ENCODE data around the gene KCP.

Gene KCP

DNA sequence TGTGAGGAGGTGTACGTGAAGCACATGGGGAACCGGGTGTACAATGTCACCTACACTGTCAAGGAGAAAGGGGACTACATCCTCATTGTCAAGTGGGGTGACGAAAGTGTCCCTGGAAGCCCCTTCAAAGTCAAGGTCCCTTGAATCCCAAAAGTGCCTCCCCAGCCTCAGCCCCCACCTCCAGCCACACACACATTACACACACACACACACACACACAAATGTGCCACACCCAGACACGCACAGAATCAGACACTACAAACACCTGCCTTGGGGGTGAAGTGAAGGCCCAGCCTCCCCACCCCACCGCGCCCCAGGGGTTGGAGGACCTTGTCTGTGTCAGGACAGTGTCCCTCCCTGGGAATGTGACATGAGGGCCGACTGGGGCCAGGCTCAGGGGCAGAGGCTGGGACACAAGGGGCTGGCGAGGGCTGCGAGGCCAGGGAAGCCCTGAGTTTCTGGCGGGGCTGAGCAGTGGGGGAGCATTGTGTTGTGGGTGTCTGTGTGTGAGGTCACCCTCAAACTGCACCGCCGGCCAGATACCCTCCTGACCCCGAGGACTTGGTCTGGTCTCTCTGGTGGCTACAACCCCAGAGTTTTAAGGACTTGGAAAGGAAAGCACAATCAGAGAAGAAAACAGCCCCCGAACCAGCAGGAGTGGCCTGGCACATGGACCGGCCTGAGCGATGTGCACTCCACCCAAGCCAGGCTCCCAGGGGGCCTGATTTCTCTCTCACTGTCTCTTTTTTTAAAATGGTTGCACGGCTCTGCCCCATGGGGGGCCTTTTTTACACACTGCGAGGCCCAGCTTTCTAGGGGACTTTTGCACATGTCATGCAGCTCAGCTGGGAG, 51.9 kb downstream of the KCP start:
- DNase-seq (ENCODE audit: low spot score), result no peak

DNA sequence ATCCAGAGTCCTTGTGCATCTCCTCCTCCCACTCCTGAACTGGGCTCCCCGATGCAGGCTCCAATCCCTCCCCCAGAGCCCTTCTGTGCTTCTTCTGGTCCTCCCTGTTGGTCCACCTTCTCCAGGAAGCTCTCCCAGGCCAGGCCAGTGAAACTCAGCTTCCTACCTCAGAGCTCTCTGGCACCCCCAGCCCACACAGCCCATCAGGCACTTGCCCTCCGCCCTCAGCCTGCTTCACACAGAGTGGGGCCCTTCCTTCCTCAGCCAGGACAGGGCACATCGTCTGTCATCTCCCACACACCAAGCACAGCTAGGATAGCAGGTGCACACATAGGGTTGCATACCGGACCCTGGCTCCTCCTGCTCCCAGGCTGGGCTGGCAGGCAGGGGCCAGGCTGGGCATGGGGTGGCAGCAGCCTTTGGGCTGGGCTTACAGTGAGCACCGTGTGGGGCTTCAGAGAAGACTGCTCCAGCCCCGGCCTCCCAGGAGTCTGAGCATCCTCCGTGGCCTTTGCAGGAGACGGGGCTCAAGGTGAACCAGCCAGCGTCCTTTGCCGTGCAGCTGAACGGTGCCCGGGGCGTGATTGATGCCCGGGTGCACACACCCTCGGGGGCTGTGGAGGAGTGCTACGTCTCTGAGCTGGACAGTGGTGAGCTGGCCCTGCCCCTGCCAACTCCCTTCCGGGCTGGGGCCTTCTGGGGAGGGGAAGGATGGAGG, 54.3 kb downstream of the KCP start:
- DNase-seq (ENCODE audit: low spot score), result no peak

DNA sequence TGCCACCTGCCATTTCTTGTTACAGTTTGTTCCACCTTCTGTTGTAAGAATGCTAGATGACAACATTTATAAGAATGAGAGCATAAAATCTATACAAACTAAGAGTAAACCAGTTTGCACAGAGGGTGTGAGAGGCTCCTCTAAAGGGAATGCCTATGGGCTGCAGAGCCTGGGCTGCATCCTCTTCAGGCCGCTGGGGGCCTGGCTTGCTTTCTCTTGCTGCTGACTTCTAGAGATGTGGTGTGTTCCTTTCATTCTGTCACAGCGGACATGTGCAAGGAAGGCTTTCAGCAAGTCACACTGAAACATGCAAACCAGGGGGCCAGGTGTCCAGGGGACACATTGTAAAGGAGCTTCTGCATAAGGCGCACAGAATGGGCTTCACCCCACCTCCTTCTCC, 55.0 kb downstream of the KCP start:
- no peak for DNase-seq (ENCODE audit: low spot score)

- no peak for DNase-seq (ENCODE audit: low spot score)
Observed at GRCh38 chr7:128854396-128854795, 56.1 kb downstream of the KCP start.

DNA sequence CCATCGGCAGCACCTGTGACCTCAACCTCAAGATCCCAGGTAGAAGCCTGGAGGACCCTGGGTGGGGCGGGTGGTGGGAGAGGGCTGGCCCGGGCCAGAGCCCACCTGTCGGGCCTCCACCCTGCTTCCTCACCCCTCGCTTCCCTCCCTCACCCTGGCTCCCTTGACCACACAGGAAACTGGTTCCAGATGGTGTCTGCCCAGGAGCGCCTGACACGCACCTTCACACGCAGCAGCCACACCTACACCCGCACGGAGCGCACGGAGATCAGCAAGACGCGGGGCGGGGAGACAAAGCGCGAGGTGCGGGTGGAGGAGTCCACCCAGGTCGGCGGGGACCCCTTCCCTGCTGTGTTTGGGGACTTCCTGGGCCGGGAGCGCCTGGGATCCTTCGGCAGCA, 56.7 kb downstream of the KCP start:
- no peak for DNase-seq (ENCODE audit: low spot score)

GRCh38 chr7:128852537-128853254, 57.8 kb downstream of the KCP start:
- no peak for DNase-seq (ENCODE audit: low spot score)

DNA sequence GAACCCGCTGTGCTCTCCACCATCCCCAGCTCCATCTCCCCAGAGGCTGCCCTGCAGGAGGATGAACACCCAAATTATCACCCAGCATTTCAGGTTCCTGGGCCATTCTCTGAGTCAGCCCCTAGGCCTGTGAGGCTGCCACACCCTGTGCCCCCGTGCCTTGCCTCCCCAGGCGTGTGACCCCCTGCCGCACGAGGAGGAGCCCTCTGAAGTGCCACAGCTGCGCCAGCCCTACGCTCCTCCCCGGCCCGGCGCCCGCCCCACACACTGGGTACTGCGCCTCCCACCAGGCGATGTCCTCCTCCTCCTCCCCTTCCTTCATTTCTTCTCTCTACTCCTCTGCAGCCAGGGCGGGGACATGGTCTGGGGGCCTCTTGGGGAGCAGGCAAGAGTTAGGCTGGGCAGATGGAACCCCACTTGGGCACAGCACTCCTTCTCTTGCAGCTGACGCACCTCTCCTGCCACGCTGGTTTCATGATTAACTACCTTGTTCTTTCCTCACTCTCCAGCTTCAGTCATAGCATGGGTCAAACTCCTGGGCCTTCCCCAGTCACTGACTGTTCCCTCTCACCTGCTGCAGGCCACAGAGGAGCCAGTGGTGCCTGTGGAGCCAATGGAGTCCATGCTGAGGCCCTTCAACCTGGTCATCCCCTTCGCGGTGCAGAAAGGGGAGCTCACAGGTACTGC, 60.6 kb downstream of the KCP start:
- DNase-seq (ENCODE audit: low spot score), result no peak

DNA sequence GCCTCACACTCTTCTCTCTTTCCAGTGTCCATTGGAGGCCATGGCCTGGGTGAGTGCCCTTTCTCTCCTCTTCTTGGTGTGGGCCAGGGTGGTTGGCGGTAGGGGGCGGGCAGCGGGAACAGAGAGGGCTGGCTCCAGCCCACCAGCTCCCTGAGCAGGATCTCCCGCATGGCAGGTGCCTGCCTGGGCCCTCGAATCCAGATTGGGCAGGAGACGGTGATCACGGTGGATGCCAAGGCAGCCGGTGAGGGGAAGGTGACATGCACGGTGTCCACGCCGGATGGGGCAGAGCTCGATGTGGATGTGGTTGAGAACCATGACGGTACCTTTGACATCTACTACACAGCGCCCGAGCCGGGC, 61.4 kb downstream of the KCP start:
- no peak for DNase-seq (ENCODE audit: low spot score)

DNA sequence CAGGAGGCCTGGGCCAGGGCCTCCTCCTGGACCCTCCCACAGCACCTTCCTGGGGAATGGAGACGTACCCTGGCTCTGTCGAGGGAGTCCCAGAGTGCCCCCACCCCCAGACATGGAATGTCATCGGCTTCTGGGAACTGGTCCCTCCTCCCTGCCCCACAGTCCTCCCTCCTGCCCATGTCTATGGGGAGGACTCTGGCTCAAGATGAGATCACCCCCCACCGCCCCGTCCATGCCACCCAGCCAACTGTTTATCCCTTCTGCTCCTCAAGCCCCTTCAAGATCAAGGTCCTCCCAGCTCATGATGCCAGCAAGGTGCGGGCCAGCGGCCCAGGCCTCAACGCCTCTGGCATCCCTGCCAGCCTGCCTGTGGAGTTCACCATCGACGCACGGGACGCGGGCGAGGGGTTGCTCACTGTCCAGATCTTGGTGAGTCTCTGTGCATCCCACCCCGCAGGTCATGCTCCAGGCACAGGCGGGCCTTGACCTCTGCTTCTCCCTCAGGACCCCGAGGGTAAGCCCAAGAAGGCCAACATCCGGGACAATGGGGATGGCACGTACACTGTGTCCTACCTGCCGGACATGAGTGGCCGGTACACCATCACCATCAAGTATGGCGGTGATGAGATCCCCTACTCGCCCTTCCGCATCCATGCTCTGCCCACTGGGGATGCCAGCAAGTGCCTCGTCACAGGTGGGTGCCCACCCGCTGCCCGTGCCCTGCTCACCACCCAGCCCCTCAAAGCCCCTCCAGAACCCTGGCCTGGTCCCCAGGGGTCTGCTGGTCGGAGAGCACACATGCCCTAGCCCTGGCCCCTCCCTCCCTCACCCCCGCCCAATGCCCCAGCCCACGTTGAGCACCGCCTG, 62.0 kb downstream of the KCP start:
- DNase-seq (ENCODE audit: low spot score), result no peak

GRCh38 chr7:128847721-128848211, 62.7 kb downstream of the KCP start:
- DNase-seq (ENCODE audit: low spot score), result no peak

- no peak for DNase-seq (ENCODE audit: low spot score)
Observed at GRCh38 chr7:128846781-128847444, 63.6 kb downstream of the KCP start.

DNA sequence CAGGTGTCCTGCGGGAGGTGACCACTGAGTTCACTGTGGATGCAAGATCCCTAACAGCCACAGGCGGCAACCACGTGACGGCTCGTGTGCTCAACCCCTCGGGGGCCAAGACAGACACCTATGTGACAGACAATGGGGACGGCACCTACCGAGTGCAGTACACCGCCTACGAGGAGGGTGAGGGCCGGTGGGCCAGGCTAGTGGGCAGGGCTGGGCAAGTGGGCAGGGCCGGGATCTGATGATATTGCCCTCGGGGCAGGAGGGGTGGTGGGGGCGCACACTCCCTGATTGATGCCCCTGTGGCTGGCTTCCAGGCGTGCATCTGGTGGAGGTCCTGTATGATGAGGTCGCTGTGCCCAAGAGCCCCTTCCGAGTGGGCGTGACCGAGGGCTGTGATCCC, 64.5 kb downstream of the KCP start:
- no peak for DNase-seq (ENCODE audit: low spot score)

DNA sequence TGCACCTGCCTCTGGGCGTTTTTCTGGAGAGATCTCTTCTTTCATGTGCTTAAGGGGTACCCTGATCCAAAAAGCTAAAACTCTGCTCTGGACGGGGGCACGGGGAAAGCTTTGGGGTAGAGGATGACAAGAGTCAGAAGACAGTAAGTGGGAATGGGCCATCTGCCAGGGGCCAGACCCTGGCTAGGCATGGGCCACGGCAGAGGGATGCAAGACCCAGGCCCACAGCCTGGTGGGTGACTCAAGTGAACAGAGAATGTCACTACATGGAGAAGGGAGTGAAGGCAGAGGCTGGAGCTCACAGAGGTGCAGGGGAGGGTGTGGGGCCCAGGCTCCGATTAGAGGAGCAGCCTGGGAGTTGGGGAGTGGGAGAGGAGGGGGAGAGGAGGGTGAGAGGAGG, 65.0 kb downstream of the KCP start:
- no peak for DNase-seq (ENCODE audit: low spot score)

DNA sequence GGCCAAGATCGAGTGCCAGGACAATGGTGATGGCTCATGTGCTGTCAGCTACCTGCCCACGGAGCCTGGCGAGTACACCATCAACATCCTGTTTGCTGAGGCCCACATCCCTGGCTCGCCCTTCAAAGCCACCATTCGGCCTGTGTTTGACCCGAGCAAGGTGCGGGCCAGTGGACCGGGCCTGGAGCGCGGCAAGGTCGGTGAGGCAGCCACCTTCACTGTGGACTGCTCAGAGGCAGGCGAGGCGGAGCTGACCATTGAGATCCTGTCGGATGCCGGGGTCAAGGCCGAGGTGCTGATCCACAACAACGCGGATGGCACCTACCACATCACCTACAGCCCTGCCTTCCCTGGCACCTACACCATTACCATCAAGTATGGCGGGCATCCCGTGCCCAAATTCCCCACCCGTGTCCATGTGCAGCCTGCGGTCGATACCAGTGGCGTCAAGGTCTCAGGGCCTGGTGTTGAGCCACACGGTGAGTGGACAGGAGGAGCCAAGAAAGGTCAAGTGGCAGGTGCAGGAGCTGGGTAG, 65.7 kb downstream of the KCP start:
- DNase-seq (ENCODE audit: low spot score), result no peak

DNA sequence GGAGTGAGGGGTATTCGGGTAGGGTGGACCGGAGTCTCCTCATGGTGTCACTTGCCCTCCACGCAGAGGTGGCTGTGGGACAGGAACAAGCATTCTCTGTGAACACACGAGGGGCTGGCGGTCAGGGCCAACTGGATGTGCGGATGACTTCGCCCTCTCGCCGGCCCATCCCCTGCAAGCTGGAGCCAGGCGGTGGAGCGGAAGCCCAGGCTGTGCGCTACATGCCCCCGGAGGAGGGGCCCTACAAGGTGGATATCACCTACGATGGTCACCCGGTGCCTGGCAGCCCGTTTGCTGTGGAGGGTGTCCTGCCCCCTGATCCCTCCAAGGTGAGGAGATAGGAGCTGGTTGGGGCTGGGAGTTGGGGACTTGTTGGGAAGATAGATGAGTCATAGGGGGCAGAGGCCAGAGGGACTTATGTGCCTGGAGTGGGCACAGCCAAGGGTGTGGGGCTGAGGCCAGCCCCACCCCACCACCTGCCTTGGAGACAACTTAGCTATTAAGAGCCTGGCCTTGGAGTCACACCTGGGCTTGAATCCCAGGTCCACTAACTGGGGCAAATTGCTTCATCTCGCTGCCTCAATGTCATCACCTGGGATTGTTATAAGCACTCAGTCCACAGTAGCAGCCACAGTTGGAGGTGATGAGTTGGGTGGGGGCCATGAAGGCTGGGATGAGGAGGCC, 66.4 kb downstream of the KCP start:
- no peak for DNase-seq (ENCODE audit: low spot score)

DNA sequence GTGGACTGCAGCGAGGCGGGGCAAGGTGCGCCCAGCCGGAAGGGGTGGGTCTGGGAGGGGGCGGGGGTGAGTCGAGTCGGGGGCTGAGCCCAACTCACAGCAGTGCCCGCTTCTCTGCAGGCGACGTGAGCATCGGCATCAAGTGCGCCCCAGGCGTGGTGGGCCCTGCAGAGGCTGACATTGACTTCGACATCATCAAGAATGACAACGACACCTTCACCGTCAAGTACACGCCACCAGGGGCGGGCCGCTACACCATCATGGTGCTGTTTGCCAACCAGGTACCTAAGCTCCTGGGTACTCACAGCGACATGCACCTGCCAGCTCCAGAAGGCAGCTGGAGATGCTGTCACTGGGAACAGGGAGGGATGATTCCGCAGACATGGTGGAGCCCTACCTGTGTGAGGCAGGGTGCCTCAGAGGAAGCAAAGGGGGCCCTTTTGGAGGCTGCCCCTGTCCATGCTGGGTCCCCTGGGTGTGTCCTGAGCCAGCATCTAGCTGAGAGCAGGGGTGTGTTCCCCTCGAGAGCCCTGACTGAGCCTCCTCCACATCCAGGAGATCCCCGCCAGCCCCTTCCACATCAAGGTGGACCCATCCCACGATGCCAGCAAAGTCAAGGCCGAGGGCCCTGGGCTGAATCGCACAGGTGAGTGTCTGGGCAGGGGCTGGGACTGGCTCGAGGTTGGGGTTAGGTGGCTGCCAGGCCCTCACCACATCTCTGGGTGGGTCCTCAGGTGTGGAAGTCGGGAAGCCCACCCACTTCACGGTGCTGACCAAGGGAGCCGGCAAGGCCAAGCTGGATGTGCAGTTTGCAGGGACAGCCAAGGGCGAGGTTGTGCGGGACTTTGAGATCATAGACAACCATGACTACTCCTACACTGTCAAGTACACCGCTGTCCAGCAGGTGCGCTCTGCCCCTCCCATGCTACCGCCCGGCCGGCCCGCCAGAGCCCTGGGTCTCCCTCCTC, 67.6 kb downstream of the KCP start:
- DNase-seq (ENCODE audit: low spot score), result no peak

DNA sequence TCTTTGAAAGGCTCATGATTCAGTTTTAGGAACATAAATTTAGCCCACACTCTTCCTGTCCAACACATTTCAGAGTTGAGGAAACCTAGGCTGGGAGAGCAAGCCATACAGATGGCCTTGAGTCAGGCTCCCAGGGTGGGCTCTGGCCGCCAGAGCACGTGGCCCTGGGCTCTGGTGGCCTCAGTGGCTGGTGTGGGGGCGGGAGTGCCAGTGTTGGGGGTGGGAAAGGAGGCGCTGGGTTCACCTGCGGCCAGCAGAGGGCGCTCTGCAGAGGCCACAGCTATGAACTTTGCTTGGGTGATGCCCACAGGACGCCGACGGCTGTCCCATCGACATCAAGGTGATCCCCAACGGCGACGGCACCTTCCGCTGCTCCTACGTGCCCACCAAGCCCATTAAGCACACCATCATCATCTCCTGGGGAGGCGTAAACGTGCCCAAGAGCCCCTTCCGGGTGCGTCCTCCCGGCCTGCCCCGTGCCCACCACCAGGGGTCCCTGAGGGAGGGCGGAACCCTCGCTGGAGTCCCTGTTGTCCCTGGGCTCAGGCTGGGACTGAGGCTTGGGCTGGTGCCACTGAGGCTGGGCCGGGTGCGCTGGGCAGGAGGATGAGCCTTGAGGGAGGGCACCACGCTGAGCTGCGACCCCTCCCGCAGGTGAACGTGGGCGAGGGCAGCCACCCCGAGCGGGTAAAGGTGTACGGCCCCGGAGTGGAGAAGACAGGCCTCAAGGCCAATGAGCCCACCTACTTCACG, 68.4 kb downstream of the KCP start:
- DNase-seq (ENCODE audit: low spot score), result peak; percentile 58

GRCh38 chr7:128841171-128841690, 69.3 kb downstream of the KCP start:
- no peak for DNase-seq (ENCODE audit: low spot score)

Data from activated CD4-positive, alpha-beta T cell treated with anti-CD3 and anti-CD28 coated beads, Interleukin-2, Interleukin-4, amounts not matched to agents 100 ng/mL and 50 ng/mL, durations not matched to agents 16 hours and 8 hours (primary cell).